ENCODE results near the gene HOXD10.

Gene HOXD10

DNA sequence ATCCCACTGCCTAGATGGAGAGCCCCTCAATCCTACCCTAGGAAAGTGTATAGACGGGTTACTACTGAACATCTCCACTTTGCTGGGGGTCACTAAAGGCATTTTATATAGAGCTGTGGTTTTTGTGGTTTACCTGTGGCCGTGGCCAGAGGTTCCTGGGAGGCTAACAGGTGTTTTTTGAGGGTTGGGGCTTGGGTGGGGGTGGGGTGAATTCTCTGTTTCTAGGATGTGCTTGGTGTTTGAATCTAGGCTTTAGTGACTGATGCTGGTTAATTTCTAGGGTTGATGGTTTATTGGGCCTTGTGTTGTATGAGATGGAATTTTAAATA lies 20.6 kb downstream of the HOXD10 start:
- no peak for DNase-seq

- no peak for DNase-seq
Measured at GRCh38 chr2:176137906-176138305, 21.3 kb downstream of the HOXD10 start.

DNA sequence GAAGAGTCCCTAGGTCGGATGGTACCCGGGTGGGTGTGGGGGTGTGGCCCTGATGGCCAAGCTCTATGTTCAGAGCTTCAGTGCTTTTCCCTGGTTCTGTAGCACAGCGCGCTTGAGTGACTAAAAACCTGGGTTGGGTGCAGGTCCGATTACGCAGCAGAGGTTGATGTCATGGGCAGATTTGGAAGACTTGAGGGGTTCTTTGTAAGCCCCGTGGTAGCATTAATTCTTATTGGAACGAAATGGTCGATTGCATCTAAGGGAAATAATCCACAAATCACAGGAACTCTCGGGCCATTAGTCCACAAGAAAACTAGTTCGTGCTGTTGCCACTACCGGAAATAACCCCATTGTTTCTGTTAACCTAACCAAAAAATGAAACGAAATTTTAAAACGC lies 21.9 kb downstream of the HOXD10 start:
- DNase-seq: no peak

DNA sequence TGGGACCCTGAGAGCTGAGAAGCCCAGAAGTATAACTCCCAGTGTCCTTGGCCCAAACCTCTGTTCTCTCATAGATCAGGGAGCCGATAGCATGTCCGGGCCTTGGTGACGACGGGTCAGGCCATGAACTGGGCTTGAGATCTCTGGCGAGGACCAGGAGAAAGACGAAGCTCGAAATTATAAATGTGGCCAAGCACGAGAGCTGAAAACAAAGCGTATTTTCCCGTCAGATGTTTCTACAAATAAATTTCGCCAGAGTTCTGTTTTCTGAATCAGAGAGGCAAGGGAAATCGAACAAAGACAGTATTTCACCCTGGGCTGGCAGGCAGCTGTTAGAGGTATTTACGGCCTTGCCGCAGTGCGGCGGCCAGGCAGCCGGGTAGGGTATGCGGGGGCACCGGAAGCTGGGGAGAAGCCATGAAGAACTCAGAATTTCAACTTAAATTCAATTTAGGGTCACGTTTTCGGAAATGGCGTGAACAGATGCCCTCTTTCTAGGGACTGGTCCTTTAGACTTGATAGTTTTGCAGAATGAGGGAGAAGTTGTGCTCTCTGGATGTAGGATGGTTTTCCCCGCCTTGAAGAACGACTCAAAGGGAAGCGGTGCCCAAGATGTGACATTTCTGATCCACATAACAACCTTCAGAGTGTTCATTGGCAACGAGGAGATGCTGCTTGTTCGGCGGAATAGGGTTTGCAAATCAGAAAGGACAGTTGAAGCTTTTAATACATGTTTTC lies 22.5 kb downstream of the HOXD10 start:
- DNase-seq: no peak

GRCh38 chr2:176139661-176140512 lies 23.3 kb downstream of the HOXD10 start:
- no peak for DNase-seq

DNA sequence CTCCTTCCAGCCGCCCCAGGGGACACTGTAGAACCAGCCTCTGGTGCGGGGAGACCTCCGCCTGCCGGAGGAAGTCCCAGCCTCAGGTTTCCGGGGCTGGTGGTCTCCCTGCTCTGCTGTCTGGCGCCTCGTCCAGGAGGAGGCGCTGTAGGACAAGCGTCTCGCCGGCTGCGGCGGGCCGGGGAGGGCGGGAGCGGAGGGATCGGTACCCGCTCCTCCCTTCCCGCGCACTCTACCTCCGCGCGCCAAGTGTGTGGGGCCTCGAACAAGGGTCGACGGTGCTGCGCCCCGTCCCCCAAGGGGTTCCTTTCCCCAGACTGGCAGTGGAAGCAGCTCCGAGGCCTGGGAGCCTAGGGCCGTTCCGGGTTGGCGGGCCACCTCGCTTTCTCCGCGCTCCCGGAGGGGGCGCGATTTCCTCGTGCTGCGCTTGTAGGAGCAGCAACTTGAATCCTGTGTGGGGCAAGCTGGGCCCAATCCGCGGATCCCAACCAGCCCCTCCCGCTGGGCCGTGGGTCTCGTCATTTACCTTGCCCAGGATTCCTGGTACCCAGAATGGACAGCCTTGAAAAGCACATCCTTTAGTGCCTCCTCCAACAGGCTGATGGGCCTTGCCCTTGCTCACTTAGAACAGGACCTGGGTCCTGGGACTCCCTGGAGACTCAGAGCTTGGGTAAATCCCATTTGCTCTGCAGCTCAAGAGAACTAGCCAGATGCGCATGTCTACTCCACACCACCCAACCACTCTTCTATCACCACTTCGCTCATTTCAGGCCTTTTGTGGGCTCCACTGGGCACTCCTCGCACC lies 24.1 kb downstream of the HOXD10 start:
- DNase-seq: peak; percentile 66

DNA sequence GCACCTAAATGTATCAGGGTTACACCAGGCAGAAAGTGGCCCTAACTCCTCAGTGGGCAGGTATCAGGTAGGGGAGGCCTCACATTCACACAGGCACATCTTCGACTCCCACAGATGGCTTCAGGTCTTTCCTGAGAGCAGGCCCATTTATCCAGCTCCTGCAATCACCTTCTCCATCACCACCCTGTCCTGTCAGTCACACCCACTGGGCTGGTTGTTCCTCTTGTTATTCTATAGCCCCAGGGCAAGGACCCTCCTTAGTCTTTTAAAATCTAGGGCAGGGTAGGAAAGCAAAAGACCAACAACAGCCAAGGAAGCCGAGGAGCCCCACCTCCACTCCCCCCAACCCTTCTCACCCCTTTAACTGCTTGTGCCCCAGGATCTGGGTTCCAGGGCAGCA lies 25.7 kb downstream of the HOXD10 start:
- DNase-seq: no peak

DNA sequence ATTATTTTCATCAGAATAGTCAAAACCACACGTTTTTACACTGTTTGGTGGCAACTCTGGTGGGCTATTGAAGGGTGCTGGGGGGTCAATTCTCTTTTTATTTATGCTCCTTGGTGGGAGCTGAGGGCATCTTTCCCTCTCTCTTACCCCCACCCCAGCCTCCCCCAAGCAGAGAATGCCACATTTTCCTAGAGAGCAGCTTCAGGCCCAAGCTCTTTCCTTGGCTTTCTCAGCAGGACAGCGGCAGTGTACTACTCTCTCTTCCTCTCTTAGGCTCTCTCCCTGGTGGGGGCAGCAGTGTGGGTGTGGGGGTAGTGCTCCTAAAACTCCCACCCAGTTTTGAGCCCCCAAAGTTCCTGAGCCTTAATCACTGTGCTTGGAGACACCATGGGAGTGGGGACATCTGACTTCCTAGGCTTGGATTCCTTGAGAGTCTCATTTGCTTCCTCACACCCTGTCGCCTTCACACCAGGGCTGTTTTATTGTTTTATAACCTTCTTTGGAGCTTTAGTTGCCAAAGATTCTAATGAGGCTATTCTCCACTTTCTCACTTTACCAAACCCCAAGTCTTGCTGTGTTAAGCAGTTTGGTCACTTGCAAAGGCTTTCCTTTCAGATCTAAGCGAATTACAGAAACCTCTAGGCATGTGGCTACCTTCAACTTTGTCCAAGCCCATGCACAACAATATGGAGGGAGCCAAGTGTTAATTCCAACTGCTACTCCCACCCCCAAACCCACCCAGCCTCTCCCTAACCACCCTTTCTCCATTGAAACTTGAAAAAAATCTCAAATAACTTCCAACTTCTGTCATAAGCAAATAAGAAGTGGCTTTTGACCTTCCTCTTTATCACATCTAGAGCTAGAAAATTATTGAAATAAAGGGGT lies 28.7 kb downstream of the HOXD10 start:
- no peak for DNase-seq

DNA sequence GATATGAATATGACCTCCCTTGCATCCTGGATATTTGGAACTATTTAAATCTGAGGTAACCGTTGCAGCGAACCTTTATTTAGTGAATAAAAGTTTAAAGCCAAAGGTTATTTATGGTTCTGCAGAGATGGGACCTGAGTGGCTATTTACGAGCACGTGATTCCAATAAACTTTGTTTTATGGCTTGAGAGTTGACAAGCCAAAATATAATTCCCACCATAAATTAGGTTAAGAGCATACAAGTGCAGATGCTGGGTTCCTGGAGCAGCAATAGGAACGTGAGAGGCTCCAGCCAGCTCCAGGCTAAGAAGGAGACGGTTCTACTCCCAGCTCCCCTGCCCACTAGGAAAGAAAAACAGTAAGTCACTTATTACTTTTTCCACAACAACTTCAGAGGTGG lies 29.5 kb downstream of the HOXD10 start:
- no peak for DNase-seq

- no peak for DNase-seq
Measured at GRCh38 chr2:176146645-176147044, 30.1 kb downstream of the HOXD10 start.

- DNase-seq: no peak
Measured at GRCh38 chr2:176147210-176147799, 30.7 kb downstream of the HOXD10 start.

DNA sequence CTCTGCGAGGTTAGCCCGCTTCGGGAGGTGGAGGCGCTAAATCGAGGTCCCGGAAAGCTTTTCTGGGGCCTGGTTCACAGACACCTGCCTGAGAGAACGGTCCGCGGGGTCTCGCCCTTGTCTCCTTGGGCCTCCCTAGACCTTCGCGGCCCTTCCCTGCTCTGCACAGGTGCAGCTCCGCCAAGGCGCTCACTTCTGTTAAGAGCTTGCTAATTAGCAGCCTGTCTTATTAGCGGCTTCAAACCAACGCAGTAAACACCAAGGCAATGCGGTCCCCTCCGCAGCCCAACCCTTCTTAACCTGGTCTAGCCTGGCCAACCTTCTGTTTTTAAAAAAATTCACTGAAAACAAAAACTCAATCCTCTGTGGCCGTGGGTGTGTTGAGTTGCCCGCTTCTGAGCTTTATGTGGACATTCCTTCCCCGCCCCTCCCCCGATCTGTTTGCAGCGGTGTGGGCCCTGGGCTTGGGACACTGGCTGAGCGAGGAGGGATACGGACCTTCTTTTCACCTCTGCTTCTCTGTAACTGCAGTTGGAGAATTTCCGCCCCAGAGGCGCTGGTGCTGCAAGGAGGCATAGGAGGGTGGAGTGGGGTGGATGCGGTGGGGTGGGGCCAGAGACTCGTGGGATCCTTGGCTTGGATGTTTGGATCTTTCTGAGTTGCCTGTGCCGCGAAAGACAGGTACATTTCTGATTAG lies 31.4 kb downstream of the HOXD10 start:
- DNase-seq: no peak

DNA sequence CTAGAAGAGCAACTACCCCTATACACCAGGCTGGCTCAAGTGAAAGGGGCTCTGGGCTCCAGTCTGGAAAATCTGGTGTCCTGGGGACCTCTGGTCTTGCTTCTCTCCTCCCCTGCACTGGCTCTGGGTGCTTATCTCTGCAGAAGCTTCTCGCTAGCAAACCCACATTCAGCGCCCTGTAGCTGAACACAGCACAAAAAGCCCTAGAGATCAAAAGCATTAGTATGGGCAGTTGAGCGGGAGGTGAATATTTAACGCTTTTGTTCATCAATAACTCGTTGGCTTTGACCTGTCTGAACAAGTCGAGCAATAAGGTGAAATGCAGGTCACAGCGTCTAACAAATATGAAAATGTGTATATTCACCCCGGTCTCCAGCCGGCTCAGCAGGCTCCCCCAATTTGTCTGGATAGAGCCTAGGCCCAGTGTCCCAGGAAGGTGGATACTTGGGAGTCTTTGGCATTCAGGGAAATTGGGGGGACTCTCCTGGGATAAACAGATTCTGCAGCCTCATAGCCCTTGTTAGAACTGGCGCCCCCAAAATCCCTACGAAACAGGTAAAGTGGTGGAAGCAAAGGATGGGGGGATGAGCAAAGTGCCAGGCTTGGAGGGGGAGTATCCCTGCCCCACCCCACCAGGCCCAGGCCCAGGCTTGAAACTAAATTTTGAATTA lies 32.3 kb downstream of the HOXD10 start:
- no peak for DNase-seq

DNA sequence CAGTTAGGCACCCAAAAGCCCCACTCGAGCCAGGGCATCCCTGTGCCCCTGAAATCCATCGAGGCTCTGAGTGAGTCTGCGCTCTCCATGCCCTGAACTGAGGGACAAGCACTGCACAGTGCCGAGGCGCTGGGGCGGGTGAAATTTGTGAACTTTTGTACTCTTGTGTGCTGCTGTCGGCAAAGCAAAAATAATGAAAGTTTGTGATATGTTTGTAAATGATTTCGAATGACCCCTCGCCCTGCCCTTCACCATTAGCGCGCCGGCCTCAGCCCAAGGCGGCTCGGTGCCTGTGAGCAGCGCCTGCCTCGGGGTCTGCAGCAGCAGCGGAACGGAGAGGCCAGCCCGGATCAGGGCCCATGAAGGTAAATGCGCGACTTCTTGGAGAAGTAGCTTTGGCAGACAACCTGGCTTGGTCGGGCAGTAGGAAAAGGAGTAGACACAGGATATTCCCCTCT lies 32.9 kb downstream of the HOXD10 start:
- no peak for DNase-seq

DNA sequence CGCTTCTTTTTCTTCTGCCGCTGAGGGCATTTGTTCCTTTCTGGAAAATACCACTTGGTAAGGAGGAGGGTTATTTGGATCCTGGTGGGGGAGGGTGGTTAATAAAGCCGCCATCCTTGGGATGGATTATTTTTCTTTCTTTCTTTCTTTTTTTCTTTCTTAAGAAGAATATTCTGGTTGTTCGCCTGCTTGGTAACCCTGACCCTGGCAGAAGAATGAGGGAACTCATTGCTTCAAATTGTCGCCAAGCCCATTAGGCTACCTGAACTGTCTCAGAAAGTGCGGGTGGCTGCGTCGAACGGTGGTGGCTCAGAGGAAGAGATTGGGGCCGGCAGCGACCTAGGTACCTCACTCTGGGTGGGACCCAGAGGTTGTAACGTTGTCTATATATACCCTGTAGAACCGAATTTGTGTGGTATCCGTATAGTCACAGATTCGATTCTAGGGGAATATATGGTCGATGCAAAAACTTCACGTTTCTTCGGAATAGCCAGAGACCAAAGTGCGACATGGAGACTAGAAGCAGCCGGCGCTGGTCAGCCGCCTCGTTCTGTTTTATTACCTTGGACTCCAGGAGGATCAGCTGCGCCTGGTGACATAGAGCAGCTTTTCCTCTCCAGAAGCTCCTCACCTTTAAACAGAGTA lies 33.5 kb downstream of the HOXD10 start:
- DNase-seq: no peak

DNA sequence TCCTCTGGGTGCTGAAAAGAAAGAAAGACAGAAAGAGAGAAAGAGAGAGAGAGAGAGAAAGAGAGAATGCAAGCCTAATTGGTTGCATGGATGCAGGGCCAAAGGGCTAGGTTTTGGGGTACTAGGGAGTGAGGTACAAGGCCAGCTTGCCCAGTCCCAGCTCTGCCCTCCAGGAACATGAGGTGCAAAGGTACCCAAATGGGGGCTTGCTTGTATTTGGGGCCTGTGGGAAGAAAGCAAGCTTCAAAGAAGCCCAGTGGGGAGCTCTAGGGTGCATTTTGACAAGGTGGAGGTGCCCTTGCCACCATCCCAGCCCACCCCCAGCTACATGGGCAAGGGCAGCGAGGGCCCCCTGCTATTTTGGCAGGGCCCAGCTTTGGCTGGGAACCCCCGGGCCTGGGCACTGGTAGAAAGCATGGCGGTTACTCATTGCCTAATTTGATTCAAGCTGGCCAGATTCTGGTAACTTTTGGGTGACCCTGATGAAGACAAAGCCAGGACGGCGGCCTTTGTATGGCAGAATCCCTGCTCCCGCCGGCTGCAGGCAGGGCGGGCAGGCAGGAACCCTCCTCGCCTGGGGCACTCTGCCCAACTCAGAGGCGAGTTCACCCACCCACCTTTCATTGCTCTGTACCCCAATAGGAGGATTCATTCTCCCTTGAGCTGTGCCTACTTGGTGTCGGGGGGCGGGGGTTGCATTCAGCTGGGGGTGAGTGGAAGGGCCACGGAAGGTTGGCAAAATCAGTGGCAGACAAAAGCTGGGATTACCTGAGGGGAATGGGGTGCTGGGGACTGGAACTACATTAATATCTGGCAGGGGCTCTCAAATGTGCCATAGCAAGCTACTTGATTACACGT lies 34.2 kb downstream of the HOXD10 start:
- DNase-seq: no peak

DNA sequence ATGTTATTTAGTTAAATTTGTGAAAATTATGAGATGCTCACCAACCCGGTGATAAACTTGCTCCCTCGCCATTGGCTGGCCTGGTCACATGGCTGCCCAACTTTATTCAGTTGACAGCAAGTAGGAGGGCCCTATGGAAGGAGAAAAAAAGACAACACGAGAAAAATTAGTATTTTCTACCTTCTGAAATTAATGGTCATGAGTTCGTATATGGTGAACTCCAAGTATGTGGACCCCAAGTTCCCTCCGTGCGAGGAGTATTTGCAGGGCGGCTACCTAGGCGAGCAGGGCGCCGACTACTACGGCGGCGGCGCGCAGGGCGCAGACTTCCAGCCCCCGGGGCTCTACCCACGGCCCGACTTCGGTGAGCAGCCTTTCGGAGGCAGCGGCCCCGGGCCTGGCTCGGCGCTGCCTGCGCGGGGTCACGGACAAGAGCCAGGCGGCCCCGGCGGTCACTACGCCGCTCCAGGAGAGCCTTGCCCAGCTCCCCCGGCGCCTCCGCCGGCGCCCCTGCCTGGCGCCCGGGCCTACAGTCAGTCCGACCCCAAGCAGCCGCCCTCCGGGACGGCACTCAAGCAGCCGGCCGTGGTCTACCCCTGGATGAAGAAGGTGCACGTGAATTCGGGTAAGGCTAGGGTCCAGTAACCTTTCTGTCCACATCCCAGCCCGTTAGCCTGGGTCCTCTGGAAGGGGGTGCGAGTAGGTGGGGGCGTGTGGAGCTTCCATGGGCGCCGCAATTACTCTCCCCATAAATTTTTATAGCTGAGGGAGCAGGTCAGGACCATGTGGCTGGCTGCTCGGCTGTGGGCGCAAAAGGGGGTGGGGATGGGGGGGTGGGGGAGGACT lies 35.1 kb downstream of the HOXD10 start, which contains the start of gene HOXD4:
Gene HOXD4 (plus strand): TSS at position 109 of the 846 bp plus-strand sequence. CDS start 84 bp downstream, at position 193.
- DNase-seq: no peak
